PC-3 (cell line): Measurements from ENCODE around the gene QRFPR. TPM values are rescaled to one million over a fixed set of nuclear protein-coding genes. Genes with fewer than 3 reads are reported as not detected.

Experiments
- ATAC-seq: fragments of 200-7000 bp; cut with Tn5 transposase; 2 replicates; pipeline ENCODE4 v1.9.1; 2020; ENCODE audit warnings: mild to moderate bottlenecking, moderate library complexity
- BruUV-seq: library from RNA; stranded (reverse); fragments of 400-500 nt; replicated peaks from 2 replicates; lab custom pipeline; 2021; lab: Mats Ljungman, UMichigan
- CTCF ChIA-PET: fragments of 300-600 bp; sonication (Branson Sonifier 250); formaldehyde crosslinking; loops from one replicate; lab custom pipeline; 2022; ENCODE audit warnings: antibody characterized with exemption; lab: Charles Lee
- POLR2A ChIA-PET: fragments of 300-600 bp; sonication (Branson Sonifier 250); formaldehyde crosslinking; loops from one replicate; lab custom pipeline; 2022; ENCODE audit warnings: antibody characterized with exemption; ENCODE audit not compliant: unreplicated experiment; lab: Charles Lee
- DNase-seq: peaks from one replicate; pipeline ENCODE4 v3.0.0-alpha.2; 2015
- H2AFZ ChIP-seq: fragments of 300-600 bp; sonication (generic); 2 replicates; pipeline ENCODE4 v1.6.0; 2016; ENCODE audit warnings: antibody characterized with exemption, low read length
- H3F3A ChIP-seq: fragments of 300-600 bp; sonication (generic); one replicate; pipeline ENCODE4 v1.6.0; 2017; ENCODE audit warnings: antibody characterized with exemption, low read length, control low read depth, mild to moderate bottlenecking; ENCODE audit not compliant: unreplicated experiment
- H3K27ac ChIP-seq: fragments of 300-600 bp; sonication (generic); 2 replicates; pipeline ENCODE4 v1.5.1; 2016; ENCODE audit warnings: mild to moderate bottlenecking, low read length
- H3K27me3 ChIP-seq: fragments of 300-600 bp; sonication (generic); 2 replicates; pipeline ENCODE4 v1.6.1; 2016; ENCODE audit warnings: low read length, mixed read lengths
- H3K36me3 ChIP-seq: fragments of 300-600 bp; sonication (generic); 2 replicates; pipeline ENCODE4 v1.6.1; 2016; ENCODE audit warnings: low read depth, mixed run types, low read length, mixed read lengths
- H3K4me1 ChIP-seq: fragments of 300-600 bp; sonication (generic); 2 replicates; pipeline ENCODE4 v1.5.1; 2016; ENCODE audit warnings: low read length; ENCODE audit not compliant: insufficient read depth
- H3K4me2 ChIP-seq: fragments of 300-600 bp; sonication (generic); 2 replicates; pipeline ENCODE4 v1.6.0; 2016; ENCODE audit warnings: low read length
- H3K4me3 ChIP-seq: fragments of 300-600 bp; sonication (generic); 2 replicates; pipeline ENCODE4 v1.5.1; 2016; ENCODE audit warnings: mild to moderate bottlenecking, low read length, mixed read lengths
- H3K79me2 ChIP-seq: fragments of 300-600 bp; sonication (generic); 2 replicates; pipeline ENCODE4 v1.6.1; 2017; ENCODE audit warnings: low read length, mixed read lengths
- H3K9ac ChIP-seq: fragments of 300-600 bp; sonication (generic); 2 replicates; pipeline ENCODE4 v1.6.0; 2016; ENCODE audit warnings: mild to moderate bottlenecking, low read length
- H3K9me2 ChIP-seq: fragments of 300-600 bp; sonication (generic); replicated peaks from 2 replicates; pipeline ENCODE4 v1.6.1; 2016; ENCODE audit warnings: mixed run types, low read length, mixed read lengths
- H3K9me3 ChIP-seq: fragments of 300-600 bp; sonication (generic); 2 replicates; pipeline ENCODE4 v1.6.1; 2016; ENCODE audit warnings: low read length, mixed read lengths
- H4K20me1 ChIP-seq: fragments of 300-600 bp; sonication (generic); 2 replicates; pipeline ENCODE4 v1.6.1; 2016; ENCODE audit warnings: low read length, mixed read lengths
- EZH2 ChIP-seq: fragments of 300-600 bp; sonication (generic); IDR thresholded peaks from one replicate; pipeline ENCODE4 v1.6.1; 2017; ENCODE audit warnings: antibody characterized with exemption, mild to moderate bottlenecking, low read length; ENCODE audit not compliant: unreplicated experiment
- EZH2phosphoT487 ChIP-seq: fragments of 300-600 bp; sonication (generic); IDR thresholded peaks from 2 replicates; pipeline ENCODE4 v1.6.1; 2018; ENCODE audit warnings: mild to moderate bottlenecking, antibody characterized with exemption, low read length, borderline replicate concordance
- intact Hi-C: fragments of 100-400 bp; cut with micrococcal nuclease; formaldehyde crosslinking; loops from 2 replicates; pipeline ENCODE4 v1.9.0; 2023
- total RNA-seq: library from RNA; depleted of rRNA; stranded (reverse); fragments of >200 nt; gene quantifications from 2 replicates; pipeline ENCODE4 v1.2.3, GENCODE V29; 2014
- TF ChIP-seq, protein P1 (sequence below): fragments of 300-600 bp; sonication (generic); conservative IDR thresholded peaks from 2 replicates; pipeline ENCODE4 v1.5.1; 2017; ENCODE audit warnings: antibody characterized with exemption, low read depth, mild to moderate bottlenecking, low read length

Gene QRFPR
- total RNA-seq, 1 experiment from 2014 or later = not detected

DNA sequence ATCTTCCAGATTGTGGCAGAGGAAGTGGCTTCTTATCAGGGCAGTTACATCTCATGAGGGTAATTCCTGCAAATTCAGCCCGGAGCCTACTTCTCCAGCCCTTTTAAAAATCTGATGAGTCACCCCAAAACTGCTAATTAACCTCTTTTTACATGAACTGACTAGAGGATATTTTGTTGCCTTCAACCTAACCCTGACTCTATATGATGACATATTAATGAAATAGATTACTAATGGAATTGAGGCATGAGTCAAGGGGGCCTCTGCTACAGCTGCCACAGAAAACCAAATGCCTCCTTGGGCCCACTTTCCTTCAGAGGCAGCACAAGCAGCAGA is 72.5 kb downstream of the QRFPR start:
- H3K27me3 ChIP-seq = 0 out of 2 replicates have a peak, but pooled peaks cover 6% of the 10 kb centered on the region
- no peaks in the 10 kb centered on the region for H3F3A ChIP-seq
- no peak overlapping the region for H3K4me2 ChIP-seq
- H4K20me1 ChIP-seq = no peaks in the 10 kb centered on the region
- DNase-seq (no peak), ATAC-seq (no peak)
- no peak overlapping the region for H3K4me3 ChIP-seq
- H3K9me3 ChIP-seq = no peaks in the 10 kb centered on the region
- no peaks in the 10 kb centered on the region for H3K79me2 ChIP-seq
- no peaks in the 10 kb centered on the region for H3K9me2 ChIP-seq
- no peak overlapping the region for H3K27ac ChIP-seq
- ChIA-PET CTCF (interaction anchor here (0.9 kb wide), 1 partner anchor 31 kb away, joined by 3 read pairs; no protein-coding TSS in a partner anchor), POLR2A (no interaction called here)
- no peaks in the 10 kb centered on the region for H3K36me3 ChIP-seq
- intact Hi-C loops = no loop called here
- H2AFZ ChIP-seq = no peak overlapping the region
- TF ChIP-seq, protein P1, sequence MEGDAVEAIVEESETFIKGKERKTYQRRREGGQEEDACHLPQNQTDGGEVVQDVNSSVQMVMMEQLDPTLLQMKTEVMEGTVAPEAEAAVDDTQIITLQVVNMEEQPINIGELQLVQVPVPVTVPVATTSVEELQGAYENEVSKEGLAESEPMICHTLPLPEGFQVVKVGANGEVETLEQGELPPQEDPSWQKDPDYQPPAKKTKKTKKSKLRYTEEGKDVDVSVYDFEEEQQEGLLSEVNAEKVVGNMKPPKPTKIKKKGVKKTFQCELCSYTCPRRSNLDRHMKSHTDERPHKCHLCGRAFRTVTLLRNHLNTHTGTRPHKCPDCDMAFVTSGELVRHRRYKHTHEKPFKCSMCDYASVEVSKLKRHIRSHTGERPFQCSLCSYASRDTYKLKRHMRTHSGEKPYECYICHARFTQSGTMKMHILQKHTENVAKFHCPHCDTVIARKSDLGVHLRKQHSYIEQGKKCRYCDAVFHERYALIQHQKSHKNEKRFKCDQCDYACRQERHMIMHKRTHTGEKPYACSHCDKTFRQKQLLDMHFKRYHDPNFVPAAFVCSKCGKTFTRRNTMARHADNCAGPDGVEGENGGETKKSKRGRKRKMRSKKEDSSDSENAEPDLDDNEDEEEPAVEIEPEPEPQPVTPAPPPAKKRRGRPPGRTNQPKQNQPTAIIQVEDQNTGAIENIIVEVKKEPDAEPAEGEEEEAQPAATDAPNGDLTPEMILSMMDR = no peak
- TF ChIP-seq EZH2phosphoT487 (no peak), EZH2 (no peak)
- no peaks in the 10 kb centered on the region for H3K4me1 ChIP-seq
- BruUV-seq = no TSS peak
- H3K9ac ChIP-seq = no peak overlapping the region

DNA sequence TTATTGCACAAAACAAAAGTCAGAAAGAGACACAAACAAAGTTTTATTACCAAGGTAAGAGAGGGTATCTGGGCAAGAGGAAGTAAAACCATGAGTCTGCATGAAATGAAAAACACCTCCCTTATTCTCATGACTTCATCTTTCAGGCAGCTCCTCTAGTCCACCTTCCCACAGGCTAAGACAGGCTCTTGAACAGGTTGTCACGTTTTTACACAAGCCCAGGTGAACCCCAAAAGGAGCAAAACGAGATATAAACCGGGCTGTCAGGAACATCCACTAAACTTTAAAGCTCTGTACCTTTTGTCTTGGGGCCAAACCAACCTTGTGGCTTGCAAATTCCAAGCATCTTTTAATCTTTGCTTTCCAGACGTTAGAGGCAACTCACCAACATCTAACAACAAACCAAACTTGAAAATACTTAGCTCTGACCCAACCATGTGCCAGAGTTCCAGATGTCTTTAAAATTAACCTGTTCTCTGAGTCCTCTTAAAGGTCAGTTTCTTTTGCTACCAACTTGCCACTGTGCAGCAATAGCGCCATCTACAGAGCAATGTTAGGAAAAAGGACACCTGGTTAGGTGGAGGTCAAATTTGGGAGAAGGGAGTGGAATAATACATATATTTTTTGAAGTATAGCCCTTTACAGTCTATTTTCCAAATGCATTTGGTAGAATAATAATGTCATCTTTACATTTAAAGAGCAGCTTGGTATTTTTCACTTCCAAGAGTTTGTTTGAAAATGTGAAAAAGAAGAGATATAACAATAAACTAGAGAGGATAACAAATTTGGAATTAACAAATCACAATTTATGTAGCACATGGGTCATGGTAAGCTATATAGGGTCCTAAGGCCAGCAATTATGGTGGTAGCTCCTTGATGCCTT is 73.1 kb downstream of the QRFPR start:
- no peaks in the 10 kb centered on the region for H3K4me1 ChIP-seq
- H2AFZ ChIP-seq = no peak overlapping the region
- no peak overlapping the region for H3K4me2 ChIP-seq
- DNase-seq (peak; percentile 56), ATAC-seq (no peak)
- intact Hi-C loops = no loop called here
- H3K27me3 ChIP-seq = 0 out of 2 replicates have a peak, but pooled peaks cover 6% of the 10 kb centered on the region
- no peak overlapping the region for H3K27ac ChIP-seq
- no peaks in the 10 kb centered on the region for H3K36me3 ChIP-seq
- H3K79me2 ChIP-seq = no peaks in the 10 kb centered on the region
- TF ChIP-seq EZH2 = no peak
- TF ChIP-seq EZH2phosphoT487 = no peak
- TF ChIP-seq, protein P1 = peak; percentile 77
- H3K9ac ChIP-seq = no peak overlapping the region
- no peaks in the 10 kb centered on the region for H3K9me3 ChIP-seq
- CTCF ChIA-PET = interaction anchor here (0.9 kb wide), 1 partner anchor 30 kb away, joined by 3 read pairs; no protein-coding TSS in a partner anchor
- no peaks in the 10 kb centered on the region for H3F3A ChIP-seq
- POLR2A ChIA-PET = no interaction called here
- BruUV-seq = no TSS peak
- H4K20me1 ChIP-seq = no peaks in the 10 kb centered on the region
- H3K4me3 ChIP-seq = no peak overlapping the region
- H3K9me2 ChIP-seq = no peaks in the 10 kb centered on the region

DNA sequence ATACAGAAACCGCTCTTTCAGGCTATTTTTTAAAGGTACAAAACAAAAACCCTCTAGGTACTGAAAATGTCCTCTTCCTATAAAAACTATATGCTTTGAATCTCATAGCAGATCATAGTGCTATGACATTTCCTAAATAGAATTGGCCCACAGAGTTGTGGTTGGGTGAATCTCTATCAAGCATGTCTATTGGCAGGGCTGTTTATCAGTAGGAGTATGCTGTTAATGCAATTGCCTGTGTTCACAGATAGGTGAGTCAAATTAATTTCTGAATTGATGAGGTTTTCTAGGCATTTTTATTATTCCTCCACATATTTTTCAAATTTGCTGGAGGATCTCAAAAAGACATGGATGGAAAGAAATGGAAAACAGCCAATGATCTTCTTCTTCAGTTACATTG is 73.9 kb downstream of the QRFPR start:
- no peak overlapping the region for H3K4me2 ChIP-seq
- H3K9ac ChIP-seq = no peak overlapping the region
- ChIA-PET POLR2A (no interaction called here), CTCF (no interaction called here)
- intact Hi-C loops = no loop called here
- no peaks in the 10 kb centered on the region for H3F3A ChIP-seq
- TF ChIP-seq EZH2phosphoT487 (no peak), EZH2 (no peak)
- TF ChIP-seq, protein P1 = no peak
- ATAC-seq = no peak
- H3K27me3 ChIP-seq = 0 out of 2 replicates have a peak, but pooled peaks cover 6% of the 10 kb centered on the region
- no peaks in the 10 kb centered on the region for H3K9me3 ChIP-seq
- H3K4me3 ChIP-seq = no peak overlapping the region
- H3K9me2 ChIP-seq = no peaks in the 10 kb centered on the region
- no TSS peak for BruUV-seq
- H2AFZ ChIP-seq = no peak overlapping the region
- no peaks in the 10 kb centered on the region for H4K20me1 ChIP-seq
- no peak for DNase-seq
- H3K4me1 ChIP-seq = no peaks in the 10 kb centered on the region
- H3K27ac ChIP-seq = no peak overlapping the region
- no peaks in the 10 kb centered on the region for H3K79me2 ChIP-seq
- H3K36me3 ChIP-seq = no peaks in the 10 kb centered on the region
